Liver (tissue), 9 donors: ENCODE measurements around the gene DGKQ. TPM values are rescaled to one million over a fixed set of nuclear protein-coding genes. Genes with fewer than 3 reads are reported as not detected.

Experiments
- DNase-seq: peaks from one replicate; pipeline ENCODE4 v3.0.0-alpha.2; 2017; ENCODE audit warnings: low spot score
- H3K27ac ChIP-seq, 2 donors: one replicate each; pipeline ENCODE4 v1.7.0; 2013; ENCODE audit warnings: inconsistent platforms in 2 of 2, low read length in 2 of 2, control low read depth in 1 of 2, low read depth in 1 of 2, mild to moderate bottlenecking in 1 of 2
- H3K27me3 ChIP-seq, 4 donors: one replicate each; pipeline versions ENCODE4 v1.6.1 to v1.7.0; 2013; ENCODE audit warnings: low read length in 3 of 4, inconsistent platforms in 1 of 4, mild to moderate bottlenecking in 1 of 4, moderate library complexity in 1 of 4; ENCODE audit not compliant: control insufficient read depth in 4 of 4, insufficient read depth in 4 of 4
- H3K36me3 ChIP-seq, 4 donors: one replicate each; pipeline versions ENCODE4 v1.6.1 to v1.7.0; 2013; ENCODE audit warnings: low read length in 3 of 4, mild to moderate bottlenecking in 3 of 4, low read depth in 1 of 4, moderate library complexity in 1 of 4; ENCODE audit not compliant: control insufficient read depth in 4 of 4, insufficient read depth in 3 of 4
- H3K4me1 ChIP-seq, 4 donors: one replicate each; pipeline versions ENCODE4 v1.6.1 to v1.7.0; 2013; ENCODE audit warnings: low read length in 3 of 4, mild to moderate bottlenecking in 3 of 4, moderate library complexity in 1 of 4; ENCODE audit not compliant: control insufficient read depth in 4 of 4, insufficient read depth in 4 of 4
- H3K4me3 ChIP-seq, 3 donors: one replicate each; pipeline versions ENCODE4 v1.6.1 to v1.7.0; 2013; ENCODE audit warnings: low read length in 3 of 3, control low read depth in 1 of 3, low read depth in 1 of 3, mild to moderate bottlenecking in 1 of 3
- H3K9ac ChIP-seq, 2 donors: one replicate each; pipeline ENCODE4 v1.7.0; 2013; ENCODE audit warnings: low read length in 2 of 2, mild to moderate bottlenecking in 2 of 2, moderate library complexity in 2 of 2, control low read depth in 1 of 2, low read depth in 1 of 2
- H3K9me3 ChIP-seq, 4 donors: one replicate each; pipeline versions ENCODE4 v1.6.1 to v1.7.0; 2013; ENCODE audit warnings: low read length in 3 of 4; ENCODE audit not compliant: control insufficient read depth in 4 of 4
- EGR1 ChIP-seq, 2 donors: IDR thresholded peaks; 2 replicates each; pipeline ENCODE4 v1.6.1; 2016 to 2018; ENCODE audit warnings: antibody characterized with exemption in 2 of 2, low read depth in 2 of 2
- FOXA1 ChIP-seq: IDR thresholded peaks from 2 replicates; pipeline ENCODE4 v1.6.1; 2016; ENCODE audit warnings: antibody characterized with exemption
- FOXA2 ChIP-seq: IDR thresholded peaks from 2 replicates; pipeline ENCODE4 v1.6.1; 2016; ENCODE audit warnings: antibody characterized with exemption
- HNF4A ChIP-seq, 2 donors: conservative IDR thresholded peaks; 2 replicates each; pipeline ENCODE4 v1.6.1; 2016; ENCODE audit warnings: antibody characterized with exemption in 2 of 2, mild to moderate bottlenecking in 2 of 2
- JUND ChIP-seq, 2 donors: IDR thresholded peaks; 2 replicates each; pipeline ENCODE4 v1.6.1; 2016; ENCODE audit warnings: antibody characterized with exemption in 2 of 2
- NR2F2 ChIP-seq: IDR thresholded peaks from 2 replicates; pipeline ENCODE4 v1.6.1; 2016; ENCODE audit warnings: antibody characterized with exemption
- RAD21 ChIP-seq, 2 donors: IDR thresholded peaks; 2 replicates each; pipeline ENCODE4 v1.6.1; 2016; ENCODE audit warnings: antibody characterized with exemption in 2 of 2, mild to moderate bottlenecking in 2 of 2
- RXRA ChIP-seq, 2 donors: IDR thresholded peaks; 2 replicates each; pipeline ENCODE4 v1.6.1; 2017 to 2018; ENCODE audit warnings: antibody characterized with exemption in 2 of 2, mild to moderate bottlenecking in 1 of 2
- SP1 ChIP-seq: IDR thresholded peaks from 2 replicates; pipeline ENCODE4 v1.6.1; 2018; ENCODE audit warnings: antibody characterized with exemption, mild to moderate bottlenecking
- WGBS: extraction: QIAGEN DNeasy Blood & Tissue Kit; methylation state at CpG from one replicate; pipeline ENCODE4 v1.1.7; 2013; 5-methylcytosine and 5-hydroxymethylcytosine counted together
- polyA plus RNA-seq, 2 donors: library from polyadenylated mRNA; stranded (reverse) in 1 of 2; unstranded in 1 of 2; fragments of 200-250 nt in 1 of 2; fragments of >200 nt in 1 of 2; fragmentation: Nextera tagmentation in 1 of 2; extraction: Ambion mirVana in 1 of 2; gene quantifications; one replicate each; pipeline versions ENCODE4 v1.2.1 to v1.2.3, GENCODE V29; 2013 to 2015
- total RNA-seq, 2 donors: library from RNA; depleted of rRNA; stranded (reverse); fragments of >200 nt; gene quantifications; one replicate each; pipeline ENCODE4 v1.2.3, GENCODE V29; 2014
- TF ChIP-seq, protein P1 (sequence below): IDR thresholded peaks from 2 replicates; pipeline ENCODE4 v1.6.1; 2016; ENCODE audit warnings: antibody characterized with exemption, mild to moderate bottlenecking
- TF ChIP-seq, protein P2 (sequence below): IDR thresholded peaks from 2 replicates; pipeline ENCODE4 v1.6.1; 2016; ENCODE audit warnings: antibody characterized with exemption
- TF ChIP-seq, protein P3 (sequence below): IDR thresholded peaks from 2 replicates; pipeline ENCODE4 v1.6.1; 2016; ENCODE audit warnings: antibody characterized with exemption
- donor health status: healthy.
- donor health status: healthy.
- donor health status: healthy.
- donor health status: healthy.
- donor health status: healthy.

Gene DGKQ
- total and polyA plus RNA-seq, 4 donors, result 1.5 to 8.8 (median 3.6) TPM

DNA sequence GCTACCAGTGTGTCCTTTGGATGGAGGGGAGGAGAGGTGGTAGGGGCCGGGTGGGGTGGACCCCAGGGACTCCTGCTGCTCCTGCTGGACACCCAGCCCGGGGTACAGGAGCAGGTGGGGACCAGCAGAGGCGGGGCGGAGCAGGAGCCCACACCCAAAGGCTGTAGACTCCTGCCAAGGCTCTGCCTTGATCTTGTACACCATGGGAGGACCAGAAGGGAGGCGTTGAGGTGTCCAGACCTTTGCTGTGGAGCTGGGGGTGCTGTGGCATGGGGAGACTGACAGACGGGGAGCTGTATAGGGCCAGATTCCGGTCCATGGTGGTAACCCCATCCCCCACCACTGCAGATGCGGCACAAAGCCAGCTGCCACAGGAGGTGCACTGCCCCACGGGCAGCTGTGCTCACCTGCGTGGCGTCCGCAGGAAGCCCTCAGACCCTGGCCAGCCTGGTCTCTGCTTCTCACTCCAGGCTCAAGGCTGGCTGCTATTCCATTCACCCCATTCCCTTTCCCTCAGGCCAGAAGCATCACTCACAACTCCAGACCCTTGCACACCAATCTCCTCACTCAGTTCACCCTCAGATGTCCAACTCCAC is 24.8 kb upstream of the DGKQ start:
- no peak overlapping the region for H3K27ac ChIP-seq
- no peak for TF ChIP-seq FOXA2
- TF ChIP-seq JUND (IDR thresholded peaks at IDR 0.05), result no peak
- no peak for TF ChIP-seq RAD21 (IDR thresholded peaks at IDR 0.05)
- TF ChIP-seq RXRA (IDR thresholded peaks at IDR 0.05), result no peak
- TF ChIP-seq HNF4A (conservative IDR thresholded peaks at IDR 0.05), result no peak
- no peak for TF ChIP-seq EGR1 (IDR thresholded peaks at IDR 0.05; ENCODE audit: low read depth in 2 of 2)
- TF ChIP-seq, protein P1, sequence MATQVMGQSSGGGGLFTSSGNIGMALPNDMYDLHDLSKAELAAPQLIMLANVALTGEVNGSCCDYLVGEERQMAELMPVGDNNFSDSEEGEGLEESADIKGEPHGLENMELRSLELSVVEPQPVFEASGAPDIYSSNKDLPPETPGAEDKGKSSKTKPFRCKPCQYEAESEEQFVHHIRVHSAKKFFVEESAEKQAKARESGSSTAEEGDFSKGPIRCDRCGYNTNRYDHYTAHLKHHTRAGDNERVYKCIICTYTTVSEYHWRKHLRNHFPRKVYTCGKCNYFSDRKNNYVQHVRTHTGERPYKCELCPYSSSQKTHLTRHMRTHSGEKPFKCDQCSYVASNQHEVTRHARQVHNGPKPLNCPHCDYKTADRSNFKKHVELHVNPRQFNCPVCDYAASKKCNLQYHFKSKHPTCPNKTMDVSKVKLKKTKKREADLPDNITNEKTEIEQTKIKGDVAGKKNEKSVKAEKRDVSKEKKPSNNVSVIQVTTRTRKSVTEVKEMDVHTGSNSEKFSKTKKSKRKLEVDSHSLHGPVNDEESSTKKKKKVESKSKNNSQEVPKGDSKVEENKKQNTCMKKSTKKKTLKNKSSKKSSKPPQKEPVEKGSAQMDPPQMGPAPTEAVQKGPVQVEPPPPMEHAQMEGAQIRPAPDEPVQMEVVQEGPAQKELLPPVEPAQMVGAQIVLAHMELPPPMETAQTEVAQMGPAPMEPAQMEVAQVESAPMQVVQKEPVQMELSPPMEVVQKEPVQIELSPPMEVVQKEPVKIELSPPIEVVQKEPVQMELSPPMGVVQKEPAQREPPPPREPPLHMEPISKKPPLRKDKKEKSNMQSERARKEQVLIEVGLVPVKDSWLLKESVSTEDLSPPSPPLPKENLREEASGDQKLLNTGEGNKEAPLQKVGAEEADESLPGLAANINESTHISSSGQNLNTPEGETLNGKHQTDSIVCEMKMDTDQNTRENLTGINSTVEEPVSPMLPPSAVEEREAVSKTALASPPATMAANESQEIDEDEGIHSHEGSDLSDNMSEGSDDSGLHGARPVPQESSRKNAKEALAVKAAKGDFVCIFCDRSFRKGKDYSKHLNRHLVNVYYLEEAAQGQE, result no peak
- TF ChIP-seq, protein P2, sequence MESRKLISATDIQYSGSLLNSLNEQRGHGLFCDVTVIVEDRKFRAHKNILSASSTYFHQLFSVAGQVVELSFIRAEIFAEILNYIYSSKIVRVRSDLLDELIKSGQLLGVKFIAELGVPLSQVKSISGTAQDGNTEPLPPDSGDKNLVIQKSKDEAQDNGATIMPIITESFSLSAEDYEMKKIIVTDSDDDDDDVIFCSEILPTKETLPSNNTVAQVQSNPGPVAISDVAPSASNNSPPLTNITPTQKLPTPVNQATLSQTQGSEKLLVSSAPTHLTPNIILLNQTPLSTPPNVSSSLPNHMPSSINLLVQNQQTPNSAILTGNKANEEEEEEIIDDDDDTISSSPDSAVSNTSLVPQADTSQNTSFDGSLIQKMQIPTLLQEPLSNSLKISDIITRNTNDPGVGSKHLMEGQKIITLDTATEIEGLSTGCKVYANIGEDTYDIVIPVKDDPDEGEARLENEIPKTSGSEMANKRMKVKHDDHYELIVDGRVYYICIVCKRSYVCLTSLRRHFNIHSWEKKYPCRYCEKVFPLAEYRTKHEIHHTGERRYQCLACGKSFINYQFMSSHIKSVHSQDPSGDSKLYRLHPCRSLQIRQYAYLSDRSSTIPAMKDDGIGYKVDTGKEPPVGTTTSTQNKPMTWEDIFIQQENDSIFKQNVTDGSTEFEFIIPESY, result no peak
- H3K4me1 ChIP-seq, result peaks cover 3 to 28% (median 21%) of the 10 kb centered on the region in 4 donors
- H3K9ac ChIP-seq, result no peak overlapping the region
- H3K27me3 ChIP-seq, result no peaks in the 10 kb centered on the region
- no peak for DNase-seq
- no peaks in the 10 kb centered on the region for H3K36me3 ChIP-seq
- WGBS, result 62% methylated on average over 12 of the region's 12 CpGs
- no peak overlapping the region for H3K4me3 ChIP-seq
- no peaks in the 10 kb centered on the region for H3K9me3 ChIP-seq

GRCh38 chr4:997375-998071 is 24.2 kb upstream of the DGKQ start:
- Histone ChIP-seq H3K4me1 (peaks cover 3 to 27% (median 19%) of the 10 kb centered on the region in 4 donors), H3K27ac (no peak overlapping the region), H3K27me3 (no peaks in the 10 kb centered on the region)

GRCh38 chr4:996997-997374 is 23.6 kb upstream of the DGKQ start:
- Histone ChIP-seq H3K27ac (no peak overlapping the region), H3K9ac (no peak overlapping the region), H3K4me3 (peak overlapping the region in 1 of 3 donors; percentile 44), H3K27me3 (no peaks in the 10 kb centered on the region), H3K36me3 (no peaks in the 10 kb centered on the region), H3K9me3 (no peaks in the 10 kb centered on the region), H3K4me1 (peaks cover 3 to 26% (median 17%) of the 10 kb centered on the region in 4 donors)
- 22% methylated on average over 25 of the region's 25 CpGs for WGBS
- no peak for DNase-seq
- TF ChIP-seq FOXA1 (no peak), NR2F2 (no peak), EGR1 (IDR thresholded peaks at IDR 0.05; ENCODE audit: low read depth in 2 of 2) (no peak), RXRA (IDR thresholded peaks at IDR 0.05) (no peak), SP1 (no peak), FOXA2 (no peak), HNF4A (conservative IDR thresholded peaks at IDR 0.05) (no peak)
- TF ChIP-seq, protein P1, result no peak
- TF ChIP-seq, protein P3, sequence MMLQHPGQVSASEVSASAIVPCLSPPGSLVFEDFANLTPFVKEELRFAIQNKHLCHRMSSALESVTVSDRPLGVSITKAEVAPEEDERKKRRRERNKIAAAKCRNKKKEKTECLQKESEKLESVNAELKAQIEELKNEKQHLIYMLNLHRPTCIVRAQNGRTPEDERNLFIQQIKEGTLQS, result no peak
- TF ChIP-seq, protein P2, result no peak

More at GRCh38 chr4:997375-998071, 24.2 kb upstream of the DGKQ start:
- Histone ChIP-seq H3K9me3 (no peaks in the 10 kb centered on the region), H3K36me3 (no peaks in the 10 kb centered on the region), H3K4me3 (peak overlapping the region in 1 of 3 donors; percentile 44), H3K9ac (no peak overlapping the region)
- TF ChIP-seq JUND (IDR thresholded peaks at IDR 0.05) (no peak), EGR1 (IDR thresholded peaks at IDR 0.05; ENCODE audit: low read depth in 2 of 2) (no peak), HNF4A (conservative IDR thresholded peaks at IDR 0.05) (no peak), NR2F2 (no peak), RAD21 (IDR thresholded peaks at IDR 0.05) (no peak)
- WGBS, result 5% methylated on average over 68 of the region's 68 CpGs
- DNase-seq, result no peak
